NCI-H2107 treated with DMSO at 0.1 percent for 48 hours (cell line): ENCODE measurements around the gene SLC25A21.
"Not testable (repeated sequence)": the region's sequence is repeated elsewhere in the genome, so short reads cannot be mapped to it uniquely, and the experiment has no call there.

Source experiments
- DNase-seq: peaks from one replicate; lab custom pipeline; 2025; ENCODE audit not compliant: unreplicated experiment; lab: John Stamatoyannopoulos, UW

SLC25A21 gene

GRCh38 chr14:36884049-36884448, 288.4 kb downstream of the SLC25A21 start:
- no peak for DNase-seq

GRCh38 chr14:36880276-36880675, 292.1 kb downstream of the SLC25A21 start:
- DNase-seq, result no peak

- DNase-seq, result no peak
These were observed 292.8 kb downstream of the SLC25A21 start for GRCh38 chr14:36879558-36879957.

GRCh38 chr14:36874396-36875138, 297.8 kb downstream of the SLC25A21 start:
- DNase-seq, result no peak

- DNase-seq, result no peak
These were observed 301.6 kb downstream of the SLC25A21 start for GRCh38 chr14:36870776-36871175.

GRCh38 chr14:36869125-36869524, 303.3 kb downstream of the SLC25A21 start:
- DNase-seq, result no peak

- no peak for DNase-seq
These were observed 305.5 kb downstream of the SLC25A21 start for GRCh38 chr14:36866867-36867266.

GRCh38 chr14:36863271-36863670, 309.1 kb downstream of the SLC25A21 start:
- DNase-seq, result no peak

- DNase-seq, result not testable (repeated sequence)
These were observed 310.2 kb downstream of the SLC25A21 start for GRCh38 chr14:36862237-36862636.

GRCh38 chr14:36860831-36861230, 311.6 kb downstream of the SLC25A21 start:
- no peak for DNase-seq

- no peak for DNase-seq
These were observed 313.3 kb downstream of the SLC25A21 start for GRCh38 chr14:36859119-36859518.

GRCh38 chr14:36857842-36858445, 314.5 kb downstream of the SLC25A21 start:
- no peak for DNase-seq

- DNase-seq, result peak; percentile 86
These were observed 315.3 kb downstream of the SLC25A21 start for GRCh38 chr14:36857136-36857535.

GRCh38 chr14:36856095-36856878, 316.1 kb downstream of the SLC25A21 start:
- DNase-seq, result no peak

GRCh38 chr14:36855396-36855795, 317.0 kb downstream of the SLC25A21 start:
- DNase-seq, result no peak

- no peak for DNase-seq
These were observed 319.3 kb downstream of the SLC25A21 start for GRCh38 chr14:36852981-36853691.

- no peak for DNase-seq
These were observed 324.2 kb downstream of the SLC25A21 start for GRCh38 chr14:36848213-36848612.

- no peak for DNase-seq
These were observed 325.0 kb downstream of the SLC25A21 start for GRCh38 chr14:36847366-36847765.

GRCh38 chr14:36845356-36846012, 326.9 kb downstream of the SLC25A21 start:
- DNase-seq, result no peak

- DNase-seq, result no peak
These were observed 327.8 kb downstream of the SLC25A21 start for GRCh38 chr14:36844443-36845195.
